Measurements from ENCODE around the gene MTA1. TPM values are rescaled to one million over a fixed set of nuclear protein-coding genes. Genes with fewer than 3 reads are reported as not detected.

MTA1 gene
- polyA plus RNA-seq, 1 of the 3 experiments (the other 2 are of a cell fraction), result 96.3 TPM

DNA sequence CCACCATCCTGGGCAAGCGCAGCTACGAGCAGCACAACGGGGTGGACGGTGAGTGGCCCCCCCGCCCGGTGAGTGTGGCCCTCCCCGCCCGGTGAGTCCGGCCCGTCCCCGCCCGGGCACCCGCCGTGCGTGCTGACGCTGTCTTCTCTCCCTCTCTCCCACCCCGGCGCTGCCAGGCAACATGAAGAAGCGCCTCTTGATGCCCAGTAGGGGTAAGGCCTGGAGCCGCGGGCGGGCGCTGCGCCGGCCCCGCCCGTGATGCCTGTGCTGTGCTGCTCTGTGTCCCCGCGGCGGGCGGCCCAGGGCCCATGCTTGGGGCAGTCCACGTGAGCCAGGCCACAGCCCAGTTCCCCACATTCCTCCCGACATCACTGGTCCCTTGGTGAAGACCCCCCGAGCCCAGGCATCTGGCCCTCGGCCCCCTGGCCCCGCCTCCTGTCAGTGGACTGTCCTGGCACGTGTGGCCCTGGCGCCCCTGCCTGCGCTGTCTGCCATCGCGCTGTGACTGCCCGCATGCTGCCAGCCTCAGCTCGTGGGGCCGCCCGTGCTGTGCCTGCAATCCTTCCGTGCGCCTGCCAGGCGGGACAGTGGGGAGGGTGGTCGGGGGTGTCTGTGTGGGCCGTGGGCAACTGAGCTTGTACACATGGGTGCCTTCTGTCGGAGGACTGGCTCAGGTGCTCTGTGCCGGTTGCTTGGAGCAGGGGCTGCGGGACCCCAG is 47.1 kb downstream of the MTA1 start (continued):
- TF ChIP-seq MAX (IDR thresholded peaks at IDR 0.05; ENCODE audit: low read depth) (no peak), RXRA (IDR thresholded peaks at IDR 0.05; ENCODE audit: borderline replicate concordance, low read depth) (no peak)

DNA sequence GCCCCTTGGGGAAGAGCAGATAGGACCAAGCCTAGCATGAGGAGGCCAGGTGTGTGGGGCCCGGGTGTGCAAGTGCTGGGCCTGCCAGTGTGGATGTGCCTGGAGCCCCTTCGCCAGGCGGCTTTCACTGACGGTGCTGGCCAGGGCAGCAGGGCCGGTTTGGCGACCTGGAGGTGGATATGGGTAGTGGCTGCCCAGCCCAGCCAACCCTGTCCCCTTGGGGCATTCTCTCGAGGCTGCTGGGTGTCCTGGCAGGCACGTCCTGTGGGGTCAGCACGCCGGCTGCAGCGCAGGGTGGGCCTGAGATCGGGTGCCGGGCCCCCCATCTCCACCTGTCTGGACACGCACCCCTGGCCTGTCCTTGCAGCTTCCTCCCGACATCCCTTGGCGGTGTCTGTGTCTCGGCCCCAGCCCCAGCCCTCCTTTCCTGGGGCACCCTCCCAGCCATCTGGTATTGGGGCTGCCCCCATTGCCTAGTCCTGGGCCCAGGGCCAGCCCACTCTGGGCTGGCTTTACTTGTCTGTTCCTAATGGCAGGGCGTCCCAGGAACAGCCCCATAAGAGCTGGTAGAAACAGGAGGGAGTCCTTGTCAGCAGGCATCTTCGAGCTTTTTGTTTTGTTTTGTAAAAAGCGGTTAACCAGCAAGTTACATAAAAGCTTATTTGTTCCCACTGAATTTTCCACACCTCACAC is 47.8 kb downstream of the MTA1 start:
- H3K9ac ChIP-seq, result no peak overlapping the region
- TF ChIP-seq NFIC (IDR thresholded peaks at IDR 0.05; ENCODE audit: borderline replicate concordance) (no peak), MAX (IDR thresholded peaks at IDR 0.05; ENCODE audit: low read depth) (no peak), EP300 (IDR thresholded peaks at IDR 0.05; ENCODE audit: borderline replicate concordance in 1 of 2, low read depth in 1 of 2, low read length in 1 of 2) (no peak), RCOR1 (IDR thresholded peaks at IDR 0.05; ENCODE audit: low read length) (no peak), TCF12 (IDR thresholded peaks at IDR 0.05) (no peak), GABPA (IDR thresholded peaks at IDR 0.05; ENCODE audit: low read depth) (no peak), MEF2A (IDR thresholded peaks at IDR 0.05; ENCODE audit: borderline replicate concordance, low read depth) (no peak), JUND (IDR thresholded peaks at IDR 0.05) (no peak), RAD21 (IDR thresholded peaks at IDR 0.05; ENCODE audit: low read length) (no peak), ELF1 (IDR thresholded peaks at IDR 0.05) (no peak), NRF1 (IDR thresholded peaks at IDR 0.05; ENCODE audit: low read depth, low read length) (no peak), SIN3A (IDR thresholded peaks at IDR 0.05; ENCODE audit: borderline replicate concordance, low read depth, low read length) (no peak), USF2 (IDR thresholded peaks at IDR 0.05; ENCODE audit: borderline replicate concordance, low read depth, low read length) (no peak), RFX5 (IDR thresholded peaks at IDR 0.05; ENCODE audit: low read length) (no peak), MXI1 (IDR thresholded peaks at IDR 0.05; ENCODE audit: low read depth, low read length) (no peak)
- TF ChIP-seq, protein P1, sequence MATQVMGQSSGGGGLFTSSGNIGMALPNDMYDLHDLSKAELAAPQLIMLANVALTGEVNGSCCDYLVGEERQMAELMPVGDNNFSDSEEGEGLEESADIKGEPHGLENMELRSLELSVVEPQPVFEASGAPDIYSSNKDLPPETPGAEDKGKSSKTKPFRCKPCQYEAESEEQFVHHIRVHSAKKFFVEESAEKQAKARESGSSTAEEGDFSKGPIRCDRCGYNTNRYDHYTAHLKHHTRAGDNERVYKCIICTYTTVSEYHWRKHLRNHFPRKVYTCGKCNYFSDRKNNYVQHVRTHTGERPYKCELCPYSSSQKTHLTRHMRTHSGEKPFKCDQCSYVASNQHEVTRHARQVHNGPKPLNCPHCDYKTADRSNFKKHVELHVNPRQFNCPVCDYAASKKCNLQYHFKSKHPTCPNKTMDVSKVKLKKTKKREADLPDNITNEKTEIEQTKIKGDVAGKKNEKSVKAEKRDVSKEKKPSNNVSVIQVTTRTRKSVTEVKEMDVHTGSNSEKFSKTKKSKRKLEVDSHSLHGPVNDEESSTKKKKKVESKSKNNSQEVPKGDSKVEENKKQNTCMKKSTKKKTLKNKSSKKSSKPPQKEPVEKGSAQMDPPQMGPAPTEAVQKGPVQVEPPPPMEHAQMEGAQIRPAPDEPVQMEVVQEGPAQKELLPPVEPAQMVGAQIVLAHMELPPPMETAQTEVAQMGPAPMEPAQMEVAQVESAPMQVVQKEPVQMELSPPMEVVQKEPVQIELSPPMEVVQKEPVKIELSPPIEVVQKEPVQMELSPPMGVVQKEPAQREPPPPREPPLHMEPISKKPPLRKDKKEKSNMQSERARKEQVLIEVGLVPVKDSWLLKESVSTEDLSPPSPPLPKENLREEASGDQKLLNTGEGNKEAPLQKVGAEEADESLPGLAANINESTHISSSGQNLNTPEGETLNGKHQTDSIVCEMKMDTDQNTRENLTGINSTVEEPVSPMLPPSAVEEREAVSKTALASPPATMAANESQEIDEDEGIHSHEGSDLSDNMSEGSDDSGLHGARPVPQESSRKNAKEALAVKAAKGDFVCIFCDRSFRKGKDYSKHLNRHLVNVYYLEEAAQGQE (IDR thresholded peaks at IDR 0.05; ENCODE audit: low read depth, low read length), result no peak
- TF ChIP-seq, protein P2, sequence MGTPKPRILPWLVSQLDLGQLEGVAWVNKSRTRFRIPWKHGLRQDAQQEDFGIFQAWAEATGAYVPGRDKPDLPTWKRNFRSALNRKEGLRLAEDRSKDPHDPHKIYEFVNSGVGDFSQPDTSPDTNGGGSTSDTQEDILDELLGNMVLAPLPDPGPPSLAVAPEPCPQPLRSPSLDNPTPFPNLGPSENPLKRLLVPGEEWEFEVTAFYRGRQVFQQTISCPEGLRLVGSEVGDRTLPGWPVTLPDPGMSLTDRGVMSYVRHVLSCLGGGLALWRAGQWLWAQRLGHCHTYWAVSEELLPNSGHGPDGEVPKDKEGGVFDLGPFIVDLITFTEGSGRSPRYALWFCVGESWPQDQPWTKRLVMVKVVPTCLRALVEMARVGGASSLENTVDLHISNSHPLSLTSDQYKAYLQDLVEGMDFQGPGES (IDR thresholded peaks at IDR 0.05; ENCODE audit: low read depth, low read length), result no peak
- TF ChIP-seq, protein P3, sequence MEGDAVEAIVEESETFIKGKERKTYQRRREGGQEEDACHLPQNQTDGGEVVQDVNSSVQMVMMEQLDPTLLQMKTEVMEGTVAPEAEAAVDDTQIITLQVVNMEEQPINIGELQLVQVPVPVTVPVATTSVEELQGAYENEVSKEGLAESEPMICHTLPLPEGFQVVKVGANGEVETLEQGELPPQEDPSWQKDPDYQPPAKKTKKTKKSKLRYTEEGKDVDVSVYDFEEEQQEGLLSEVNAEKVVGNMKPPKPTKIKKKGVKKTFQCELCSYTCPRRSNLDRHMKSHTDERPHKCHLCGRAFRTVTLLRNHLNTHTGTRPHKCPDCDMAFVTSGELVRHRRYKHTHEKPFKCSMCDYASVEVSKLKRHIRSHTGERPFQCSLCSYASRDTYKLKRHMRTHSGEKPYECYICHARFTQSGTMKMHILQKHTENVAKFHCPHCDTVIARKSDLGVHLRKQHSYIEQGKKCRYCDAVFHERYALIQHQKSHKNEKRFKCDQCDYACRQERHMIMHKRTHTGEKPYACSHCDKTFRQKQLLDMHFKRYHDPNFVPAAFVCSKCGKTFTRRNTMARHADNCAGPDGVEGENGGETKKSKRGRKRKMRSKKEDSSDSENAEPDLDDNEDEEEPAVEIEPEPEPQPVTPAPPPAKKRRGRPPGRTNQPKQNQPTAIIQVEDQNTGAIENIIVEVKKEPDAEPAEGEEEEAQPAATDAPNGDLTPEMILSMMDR (IDR thresholded peaks at IDR 0.05), result no peak
- no peaks in the 10 kb centered on the region for H3K79me2 ChIP-seq (ENCODE audit: insufficient read depth)
- peaks cover 4 to 63% of the 10 kb centered on the region in 2 experiments for H3K36me3 ChIP-seq (replicated peaks in 1 of 2; ENCODE audit: control insufficient read depth in 1 of 2, insufficient read depth in 2 of 2, low read length in 1 of 2)
- H3K4me2 ChIP-seq, result no peak overlapping the region
- no peaks in the 10 kb centered on the region for H3F3A ChIP-seq (replicated peaks; ENCODE audit: insufficient read depth)
- no peak overlapping the region for H2AFZ ChIP-seq (ENCODE audit: low read depth)
- no peaks in the 10 kb centered on the region for H3K9me3 ChIP-seq
- CTCF ChIA-PET, result interaction anchor here (0.7 to 8.1 kb wide), 6 partner anchors 16 to 118 kb away, joined by 3 to 137 read pairs (median 4); partner anchors contain the start of genes CRIP1 and TEDC1
- H3K9me2 ChIP-seq, result no peaks in the 10 kb centered on the region
- POLR2A ChIA-PET, result no interaction called here
- H3K4me1 ChIP-seq (ENCODE audit: control insufficient read depth in 1 of 2, insufficient read depth in 2 of 2, low read depth in 1 of 2, low read length in 1 of 2), result peaks cover 0 to 56% of the 10 kb centered on the region in 2 experiments; a peak in 1 of 4 replicates
- H4K20me1 ChIP-seq (ENCODE audit: insufficient read depth), result no peaks in the 10 kb centered on the region
- H3K27me3 ChIP-seq (ENCODE audit: insufficient read depth), result no peaks in the 10 kb centered on the region
- no peak for DNase-seq
- H3K4me3 ChIP-seq (ENCODE audit: low read depth in 2 of 2, low read length in 1 of 2), result no peak overlapping the region
- WGBS (ENCODE audit: low lambda C conversion rate), result 95% methylated on average over 13 of the region's 20 CpGs
- H3K27ac ChIP-seq (ENCODE audit: low read depth in 2 of 2, low read length in 1 of 2), result peak overlapping the region in 1 of 2 experiments; percentile 30; a peak in 1 of 4 replicates
